ENCODE data around the gene B3GNT3. TPM values are rescaled to one million over a fixed set of nuclear protein-coding genes. Genes with fewer than 3 reads are reported as not detected.
A peak's percentile ranks its signal among the peaks of the same experiment; 100 is the strongest.

The B3GNT3 gene
- total and polyA plus RNA-seq, 2 of the 13 experiments (the other 11 are each of a cell fraction or from before 2014, with no cell fraction given) = 0.86 to 4.0 TPM

- TF ChIP-seq ZFP90 (CRISPR knock-in tag; IDR thresholded peaks at IDR 0.05; ENCODE audit: borderline replicate concordance) = no peak
- no peak for TF ChIP-seq BATF2 (CRISPR knock-in tag; IDR thresholded peaks at IDR 0.05)
- no peak for TF ChIP-seq IRF2 (CRISPR knock-in tag; IDR thresholded peaks at IDR 0.05)
- TF ChIP-seq, protein P1, sequence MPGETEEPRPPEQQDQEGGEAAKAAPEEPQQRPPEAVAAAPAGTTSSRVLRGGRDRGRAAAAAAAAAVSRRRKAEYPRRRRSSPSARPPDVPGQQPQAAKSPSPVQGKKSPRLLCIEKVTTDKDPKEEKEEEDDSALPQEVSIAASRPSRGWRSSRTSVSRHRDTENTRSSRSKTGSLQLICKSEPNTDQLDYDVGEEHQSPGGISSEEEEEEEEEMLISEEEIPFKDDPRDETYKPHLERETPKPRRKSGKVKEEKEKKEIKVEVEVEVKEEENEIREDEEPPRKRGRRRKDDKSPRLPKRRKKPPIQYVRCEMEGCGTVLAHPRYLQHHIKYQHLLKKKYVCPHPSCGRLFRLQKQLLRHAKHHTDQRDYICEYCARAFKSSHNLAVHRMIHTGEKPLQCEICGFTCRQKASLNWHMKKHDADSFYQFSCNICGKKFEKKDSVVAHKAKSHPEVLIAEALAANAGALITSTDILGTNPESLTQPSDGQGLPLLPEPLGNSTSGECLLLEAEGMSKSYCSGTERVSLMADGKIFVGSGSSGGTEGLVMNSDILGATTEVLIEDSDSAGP (CRISPR knock-in tag; IDR thresholded peaks at IDR 0.05; ENCODE audit: borderline replicate concordance) = no peak
- no peak for TF ChIP-seq MTF1 (CRISPR knock-in tag; IDR thresholded peaks at IDR 0.05)
- no peak for TF ChIP-seq NFYB (CRISPR knock-in tag; IDR thresholded peaks at IDR 0.05)
- TF ChIP-seq ZNF580 (CRISPR knock-in tag; IDR thresholded peaks at IDR 0.05; ENCODE audit: borderline replicate concordance, low read depth) = no peak
- TF ChIP-seq ZZZ3 (CRISPR knock-in tag; IDR thresholded peaks at IDR 0.05; ENCODE audit: borderline replicate concordance) = no peak
- no peak for TF ChIP-seq YEATS2 (CRISPR knock-in tag; IDR thresholded peaks at IDR 0.05; ENCODE audit: borderline replicate concordance)
- TF ChIP-seq, protein P2, sequence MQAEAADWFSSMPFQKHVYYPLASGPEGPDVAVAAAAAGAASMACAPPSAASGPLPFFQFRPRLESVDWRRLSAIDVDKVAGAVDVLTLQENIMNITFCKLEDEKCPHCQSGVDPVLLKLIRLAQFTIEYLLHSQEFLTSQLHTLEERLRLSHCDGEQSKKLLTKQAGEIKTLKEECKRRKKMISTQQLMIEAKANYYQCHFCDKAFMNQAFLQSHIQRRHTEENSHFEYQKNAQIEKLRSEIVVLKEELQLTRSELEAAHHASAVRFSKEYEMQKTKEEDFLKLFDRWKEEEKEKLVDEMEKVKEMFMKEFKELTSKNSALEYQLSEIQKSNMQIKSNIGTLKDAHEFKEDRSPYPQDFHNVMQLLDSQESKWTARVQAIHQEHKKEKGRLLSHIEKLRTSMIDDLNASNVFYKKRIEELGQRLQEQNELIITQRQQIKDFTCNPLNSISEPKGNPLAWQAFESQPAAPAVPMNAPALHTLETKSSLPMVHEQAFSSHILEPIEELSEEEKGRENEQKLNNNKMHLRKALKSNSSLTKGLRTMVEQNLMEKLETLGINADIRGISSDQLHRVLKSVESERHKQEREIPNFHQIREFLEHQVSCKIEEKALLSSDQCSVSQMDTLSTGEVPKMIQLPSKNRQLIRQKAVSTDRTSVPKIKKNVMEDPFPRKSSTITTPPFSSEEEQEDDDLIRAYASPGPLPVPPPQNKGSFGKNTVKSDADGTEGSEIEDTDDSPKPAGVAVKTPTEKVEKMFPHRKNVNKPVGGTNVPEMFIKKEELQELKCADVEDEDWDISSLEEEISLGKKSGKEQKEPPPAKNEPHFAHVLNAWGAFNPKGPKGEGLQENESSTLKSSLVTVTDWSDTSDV (CRISPR knock-in tag; IDR thresholded peaks at IDR 0.05) = no peak
- no peak for TF ChIP-seq ZNF597 (CRISPR knock-in tag; IDR thresholded peaks at IDR 0.05)
- no peak for TF ChIP-seq ZNF570 (CRISPR knock-in tag; IDR thresholded peaks at IDR 0.05; ENCODE audit: borderline replicate concordance)
- TF ChIP-seq PHF5A (CRISPR knock-in tag; IDR thresholded peaks at IDR 0.05; ENCODE audit: low read depth, unreplicated experiment) = no peak
- no peak for TF ChIP-seq ZNF205 (CRISPR knock-in tag; IDR thresholded peaks at IDR 0.05)
- no peak for TF ChIP-seq FOXA1 (IDR thresholded peaks at IDR 0.05)
- TF ChIP-seq FOXA1 (CRISPR knock-in tag; IDR thresholded peaks at IDR 0.05) = peak; percentile 19; the same call in 1 of the 2 replicates
- 0 out of 2 replicates have a peak, but pooled peaks have one; percentile 12 for TF ChIP-seq FOXK1 (CRISPR knock-in tag; IDR thresholded peaks at IDR 0.05; ENCODE audit: borderline replicate concordance, low read depth)
- TF ChIP-seq FIP1L1 (IDR thresholded peaks at IDR 0.05; ENCODE audit: borderline replicate concordance, insufficient read depth, low read depth, low read length) = no peak
- no peak for TF ChIP-seq PAWR (CRISPR knock-in tag; IDR thresholded peaks at IDR 0.05; ENCODE audit: borderline replicate concordance)
- TF ChIP-seq KAT8 (CRISPR knock-in tag; IDR thresholded peaks at IDR 0.05) = peak; percentile 19; the same call in 1 of the 2 replicates
- TF ChIP-seq ZSCAN30 (CRISPR knock-in tag; IDR thresholded peaks at IDR 0.05) = no peak
- no peak for TF ChIP-seq XRCC5 (optimal IDR thresholded peaks at IDR 0.05; ENCODE audit: low read length)
- no peak for TF ChIP-seq LBX2 (CRISPR knock-in tag; IDR thresholded peaks at IDR 0.05; ENCODE audit: borderline replicate concordance)
These were observed 1.3 kb downstream of the B3GNT3 start (continued) for GRCh38 chr19:17796013-17796837.

All from HepG2 (cell line).